RWPE2 (cell line): ENCODE results near the gene PXDC1.

Experiments
- ATAC-seq: fragments of 200-7000 bp; cut with Tn5 transposase; 3 replicates; pipeline ENCODE4 v1.9.1; 2021; ENCODE audit warnings: low read depth
- DNase-seq: peaks from one replicate; pipeline ENCODE4 v3.0.0-alpha.2; 2020; ENCODE audit warnings: low spot score
- H3K27ac ChIP-seq: fragments of 450-650 bp; 2 replicates; pipeline ENCODE4 v1.5.1; 2017; ENCODE audit warnings: mild to moderate bottlenecking; ENCODE audit not compliant: poor library complexity, severe bottlenecking
- H3K27me3 ChIP-seq: fragments of 250-450 bp; sonication (Bioruptor Pico); 2 replicates; pipeline ENCODE4 v1.5.1; 2021; ENCODE audit warnings: mild to moderate bottlenecking, moderate library complexity; ENCODE audit not compliant: insufficient read depth, poor library complexity, severe bottlenecking
- H3K36me3 ChIP-seq: fragments of 250-450 bp; sonication (Bioruptor Pico); 2 replicates; pipeline ENCODE4 v1.5.1; 2020; ENCODE audit warnings: low read depth, mild to moderate bottlenecking, moderate library complexity
- H3K4me1 ChIP-seq: fragments of 250-450 bp; sonication (Bioruptor Pico); 2 replicates; pipeline ENCODE4 v1.5.1; 2021; ENCODE audit warnings: mild to moderate bottlenecking, moderate library complexity; ENCODE audit not compliant: insufficient read depth, poor library complexity, severe bottlenecking
- H3K4me3 ChIP-seq: fragments of 250-450 bp; sonication (Bioruptor Pico); 2 replicates; pipeline ENCODE4 v1.5.1; 2021; ENCODE audit warnings: mild to moderate bottlenecking, moderate library complexity; ENCODE audit not compliant: severe bottlenecking
- H3K9me3 ChIP-seq: fragments of 250-450 bp; sonication (Bioruptor Pico); 2 replicates; pipeline ENCODE4 v1.5.1; 2021; ENCODE audit warnings: mild to moderate bottlenecking, moderate library complexity; ENCODE audit not compliant: severe bottlenecking
- TF ChIP-seq, protein P1 (sequence below): fragments of 450-650 bp; IDR thresholded peaks from one replicate; pipeline ENCODE4 v1.5.1; 2017; ENCODE audit warnings: mild to moderate bottlenecking, moderate library complexity; ENCODE audit not compliant: poor library complexity, severe bottlenecking

Gene PXDC1

DNA sequence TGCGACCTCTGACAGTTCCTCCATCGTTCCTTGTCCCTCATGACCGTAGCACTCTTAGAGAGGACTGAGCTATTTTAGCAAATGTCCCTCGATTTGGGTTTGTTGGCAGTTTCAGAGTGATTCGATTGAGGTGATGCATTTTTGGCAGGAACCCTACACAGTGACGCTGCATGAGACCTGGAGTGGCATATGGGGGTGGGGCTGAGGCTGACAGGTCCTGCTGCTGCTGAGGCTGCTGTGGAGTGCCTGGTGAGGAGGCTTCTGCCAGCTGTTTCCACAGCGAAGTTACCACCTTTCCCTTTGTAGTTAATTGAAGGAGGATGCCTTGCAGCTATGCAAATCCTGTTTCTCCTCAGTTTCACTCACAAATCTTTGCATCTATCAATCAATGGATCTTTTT lies 19.8 kb downstream of the PXDC1 start:
- Histone ChIP-seq H3K9me3 (peaks cover 6% of the 10 kb centered on the region), H3K4me3 (no peak overlapping the region), H3K27ac (no peak overlapping the region), H3K27me3 (no peaks in the 10 kb centered on the region), H3K4me1 (no peaks in the 10 kb centered on the region), H3K36me3 (peaks cover 86% of the 10 kb centered on the region)
- no peak for ATAC-seq
- TF ChIP-seq, protein P1, sequence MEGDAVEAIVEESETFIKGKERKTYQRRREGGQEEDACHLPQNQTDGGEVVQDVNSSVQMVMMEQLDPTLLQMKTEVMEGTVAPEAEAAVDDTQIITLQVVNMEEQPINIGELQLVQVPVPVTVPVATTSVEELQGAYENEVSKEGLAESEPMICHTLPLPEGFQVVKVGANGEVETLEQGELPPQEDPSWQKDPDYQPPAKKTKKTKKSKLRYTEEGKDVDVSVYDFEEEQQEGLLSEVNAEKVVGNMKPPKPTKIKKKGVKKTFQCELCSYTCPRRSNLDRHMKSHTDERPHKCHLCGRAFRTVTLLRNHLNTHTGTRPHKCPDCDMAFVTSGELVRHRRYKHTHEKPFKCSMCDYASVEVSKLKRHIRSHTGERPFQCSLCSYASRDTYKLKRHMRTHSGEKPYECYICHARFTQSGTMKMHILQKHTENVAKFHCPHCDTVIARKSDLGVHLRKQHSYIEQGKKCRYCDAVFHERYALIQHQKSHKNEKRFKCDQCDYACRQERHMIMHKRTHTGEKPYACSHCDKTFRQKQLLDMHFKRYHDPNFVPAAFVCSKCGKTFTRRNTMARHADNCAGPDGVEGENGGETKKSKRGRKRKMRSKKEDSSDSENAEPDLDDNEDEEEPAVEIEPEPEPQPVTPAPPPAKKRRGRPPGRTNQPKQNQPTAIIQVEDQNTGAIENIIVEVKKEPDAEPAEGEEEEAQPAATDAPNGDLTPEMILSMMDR: no peak
- DNase-seq: no peak

DNA sequence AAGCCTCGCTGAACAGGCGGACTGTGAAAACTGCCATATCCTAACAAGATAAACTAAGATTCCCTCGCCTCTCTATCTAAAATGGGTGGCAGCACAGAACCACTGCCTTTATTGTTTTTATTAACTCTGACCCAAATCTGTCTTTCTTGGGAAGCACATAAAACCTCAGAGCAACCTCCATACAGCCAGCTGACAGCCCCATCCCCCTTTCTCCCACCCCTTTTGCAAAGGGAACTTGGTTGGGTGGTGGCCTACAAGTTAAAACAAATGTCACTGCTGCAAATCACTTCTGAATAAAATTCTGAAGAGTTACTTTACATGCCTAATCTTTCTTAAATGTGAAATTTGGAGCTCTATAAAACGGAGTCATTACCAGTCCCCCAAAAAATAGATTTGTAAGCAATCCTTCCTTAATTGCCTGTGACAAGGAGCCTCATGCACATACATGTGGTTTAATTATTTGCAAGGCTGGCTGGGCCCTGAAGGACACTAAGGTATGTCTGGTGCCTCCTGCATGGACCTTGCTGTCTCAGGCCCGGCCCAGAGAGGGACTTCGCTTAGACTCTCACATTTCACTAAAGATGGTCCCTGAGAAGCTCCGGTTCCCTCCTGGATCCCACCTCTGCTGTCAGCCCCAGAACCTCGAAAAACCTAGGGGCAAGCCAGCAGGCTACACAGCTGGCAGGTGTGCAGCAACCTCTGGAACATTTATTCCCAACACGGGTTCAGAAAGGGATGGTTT lies 21.7 kb downstream of the PXDC1 start:
- Histone ChIP-seq H3K27me3 (no peaks in the 10 kb centered on the region), H3K9me3 (no peaks in the 10 kb centered on the region), H3K27ac (no peak overlapping the region), H3K4me1 (no peaks in the 10 kb centered on the region), H3K4me3 (no peak overlapping the region), H3K36me3 (peaks cover 72% of the 10 kb centered on the region)
- TF ChIP-seq, protein P1: no peak
- no peak for DNase-seq
- no peak for ATAC-seq

DNA sequence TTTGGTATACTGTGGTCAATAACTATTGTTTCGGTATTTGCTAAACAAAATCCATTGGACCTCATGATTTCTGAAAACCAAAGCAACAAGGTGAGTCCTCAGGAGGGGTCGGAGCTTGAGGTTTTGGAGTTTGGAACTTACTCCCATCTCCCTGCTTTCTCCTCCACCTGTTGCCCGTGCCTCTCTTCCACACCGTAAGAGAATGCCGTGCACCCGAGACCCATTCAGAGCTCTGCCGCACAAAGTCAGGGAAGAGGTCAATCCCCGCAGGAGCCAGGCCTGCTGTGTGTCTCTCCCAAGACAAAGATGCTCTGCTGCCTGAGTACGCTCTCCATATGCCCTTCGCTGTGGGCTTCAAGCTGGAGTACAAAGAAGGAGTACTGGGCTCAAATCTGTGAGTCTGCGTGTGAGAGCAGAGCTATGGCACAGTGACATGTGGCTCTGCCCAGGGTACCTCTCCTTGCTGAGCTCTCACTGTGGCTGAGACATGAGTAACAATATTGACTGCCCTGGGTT lies 23.9 kb downstream of the PXDC1 start:
- ATAC-seq: no peak
- Histone ChIP-seq H3K27ac (no peak overlapping the region), H3K27me3 (no peaks in the 10 kb centered on the region), H3K4me3 (no peak overlapping the region), H3K4me1 (no peaks in the 10 kb centered on the region), H3K36me3 (peaks cover 79% of the 10 kb centered on the region), H3K9me3 (no peaks in the 10 kb centered on the region)
- DNase-seq: no peak
- TF ChIP-seq, protein P1: no peak

DNA sequence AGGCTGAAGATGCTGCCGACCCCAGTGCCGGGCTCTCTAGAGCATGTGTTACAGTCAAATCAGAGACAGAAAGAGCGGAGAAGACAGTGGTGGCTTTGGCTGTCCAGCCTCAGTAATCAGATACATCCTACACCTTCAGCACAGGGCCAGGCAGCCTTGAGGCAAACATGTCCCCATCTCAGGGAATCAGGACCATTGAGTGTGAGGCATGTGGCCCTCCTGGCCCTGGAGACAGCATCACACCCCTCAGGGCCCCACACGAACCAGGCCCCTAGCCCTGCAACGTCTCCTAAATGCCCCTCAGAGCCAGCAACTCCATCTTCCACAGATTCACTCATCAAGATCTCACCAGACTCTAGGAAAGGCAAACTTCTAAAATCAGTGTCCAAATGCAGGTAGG lies 24.5 kb downstream of the PXDC1 start:
- H3K36me3 ChIP-seq: peaks cover 79% of the 10 kb centered on the region

DNA sequence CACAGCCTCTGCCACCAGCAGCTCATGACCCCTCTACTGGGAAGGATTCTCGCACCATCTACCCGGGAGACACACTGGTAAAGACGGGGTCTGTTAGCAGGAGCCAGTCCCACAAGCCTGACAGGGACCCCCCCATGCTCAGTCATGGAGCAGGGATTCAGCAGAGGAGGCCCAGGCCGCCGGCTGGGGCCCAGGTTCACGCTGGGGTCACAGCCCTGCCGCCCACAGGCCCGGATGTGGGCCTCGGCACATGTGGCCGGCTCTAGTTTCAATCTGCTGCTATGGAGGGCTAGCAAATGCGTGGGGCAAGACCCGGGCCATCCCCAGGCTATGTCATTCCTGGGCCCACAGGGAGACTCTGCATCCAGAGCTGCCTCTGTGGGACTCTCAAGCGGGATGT lies 25.1 kb downstream of the PXDC1 start:
- TF ChIP-seq, protein P1: no peak
- Histone ChIP-seq H3K36me3 (peaks cover 79% of the 10 kb centered on the region), H3K9me3 (no peaks in the 10 kb centered on the region), H3K27ac (no peak overlapping the region), H3K4me3 (no peak overlapping the region), H3K4me1 (no peaks in the 10 kb centered on the region), H3K27me3 (no peaks in the 10 kb centered on the region)
- ATAC-seq (no peak), DNase-seq (no peak)

More for the DNA sequence above, 24.5 kb downstream of the PXDC1 start:
- Histone ChIP-seq H3K9me3 (no peaks in the 10 kb centered on the region), H3K27me3 (no peaks in the 10 kb centered on the region), H3K4me1 (no peaks in the 10 kb centered on the region), H3K4me3 (no peak overlapping the region), H3K27ac (no peak overlapping the region)
- no peak for DNase-seq
- no peak for ATAC-seq
- TF ChIP-seq, protein P1: no peak
